Measurements from ENCODE around the gene UMODL1. TPM values are rescaled to one million over a fixed set of nuclear protein-coding genes. Genes with fewer than 3 reads are reported as not detected.
"Not testable (repeated sequence)": the region's sequence is repeated elsewhere in the genome, so short reads cannot be mapped to it uniquely, and the experiment has no call there.

The UMODL1 gene
- total RNA-seq, 1 donor from 2014 or later, result not detected

- peaks cover 4 to 14% (median 6%) of the 10 kb centered on the region in 3 donors for H3K4me1 ChIP-seq (ENCODE audit: control insufficient read depth in 3 of 3, insufficient read depth in 3 of 3, low read length in 3 of 3)
- not testable (repeated sequence) for H3K9ac ChIP-seq (ENCODE audit: low read depth in 1 of 3, low read length in 3 of 3); H3K9me3 ChIP-seq (ENCODE audit: control insufficient read depth in 3 of 3, low read length in 3 of 3); H3K4me3 ChIP-seq (ENCODE audit: low read length in 3 of 3); H3K27ac ChIP-seq (ENCODE audit: low read depth, low read length); H3K36me3 ChIP-seq (ENCODE audit: control insufficient read depth in 3 of 3, insufficient read depth in 3 of 3, low read length in 3 of 3)
- peaks cover 12 to 20% (median 18%) of the 10 kb centered on the region in 3 donors for H3K27me3 ChIP-seq (ENCODE audit: control insufficient read depth in 3 of 3, insufficient read depth in 3 of 3, low read length in 3 of 3)
These were observed 6.6 kb downstream of the UMODL1 start for GRCh38 chr21:42077685-42078238.

- H3K27me3 ChIP-seq (ENCODE audit: control insufficient read depth in 3 of 3, insufficient read depth in 3 of 3, low read length in 3 of 3), result peaks cover 7 to 19% (median 18%) of the 10 kb centered on the region in 3 donors
- not testable (repeated sequence) for H3K9me3 ChIP-seq (ENCODE audit: control insufficient read depth in 3 of 3, low read length in 3 of 3); H3K4me3 ChIP-seq (ENCODE audit: low read length in 3 of 3); H3K27ac ChIP-seq (ENCODE audit: low read depth, low read length); H3K36me3 ChIP-seq (ENCODE audit: control insufficient read depth in 3 of 3, insufficient read depth in 3 of 3, low read length in 3 of 3); H3K9ac ChIP-seq (ENCODE audit: low read depth in 1 of 3, low read length in 3 of 3)
- peaks cover 4 to 14% (median 6%) of the 10 kb centered on the region in 3 donors for H3K4me1 ChIP-seq (ENCODE audit: control insufficient read depth in 3 of 3, insufficient read depth in 3 of 3, low read length in 3 of 3)
These were observed 7.3 kb downstream of the UMODL1 start for GRCh38 chr21:42078247-42079007.

- no peaks in the 10 kb centered on the region for H3K36me3 ChIP-seq (ENCODE audit: control insufficient read depth in 3 of 3, insufficient read depth in 3 of 3, low read length in 3 of 3)
- H3K9me3 ChIP-seq (ENCODE audit: control insufficient read depth in 3 of 3, low read length in 3 of 3), result no peaks in the 10 kb centered on the region
- H3K4me3 ChIP-seq (ENCODE audit: low read length in 3 of 3), result no peak overlapping the region
- peaks cover 0 to 11% (median 11%) of the 10 kb centered on the region in 3 donors for H3K27me3 ChIP-seq (ENCODE audit: control insufficient read depth in 3 of 3, insufficient read depth in 3 of 3, low read length in 3 of 3)
- no peak overlapping the region for H3K9ac ChIP-seq (ENCODE audit: low read depth in 1 of 3, low read length in 3 of 3)
- peaks cover 4 to 14% (median 6%) of the 10 kb centered on the region in 3 donors for H3K4me1 ChIP-seq (ENCODE audit: control insufficient read depth in 3 of 3, insufficient read depth in 3 of 3, low read length in 3 of 3)
- H3K27ac ChIP-seq (ENCODE audit: low read depth, low read length), result no peak overlapping the region
These were observed 8.2 kb downstream of the UMODL1 start for GRCh38 chr21:42079008-42079938.

- no peak overlapping the region for H3K9ac ChIP-seq (ENCODE audit: low read depth in 1 of 3, low read length in 3 of 3)
These were observed 9.0 kb downstream of the UMODL1 start for GRCh38 chr21:42079939-42080787.

GRCh38 chr21:42080788-42081083, 9.6 kb downstream of the UMODL1 start:
- no peaks in the 10 kb centered on the region for H3K36me3 ChIP-seq (ENCODE audit: control insufficient read depth in 3 of 3, insufficient read depth in 3 of 3, low read length in 3 of 3)
- no peaks in the 10 kb centered on the region for H3K9me3 ChIP-seq (ENCODE audit: control insufficient read depth in 3 of 3, low read length in 3 of 3)
- no peak overlapping the region for H3K4me3 ChIP-seq (ENCODE audit: low read length in 3 of 3)
- H3K27me3 ChIP-seq (ENCODE audit: control insufficient read depth in 3 of 3, insufficient read depth in 3 of 3, low read length in 3 of 3), result peaks cover 0 to 11% (median 10%) of the 10 kb centered on the region in 3 donors
- no peak overlapping the region for H3K27ac ChIP-seq (ENCODE audit: low read depth, low read length)
- H3K9ac ChIP-seq (ENCODE audit: low read depth in 1 of 3, low read length in 3 of 3), result no peak overlapping the region
- peaks cover 4 to 14% (median 6%) of the 10 kb centered on the region in 3 donors for H3K4me1 ChIP-seq (ENCODE audit: control insufficient read depth in 3 of 3, insufficient read depth in 3 of 3, low read length in 3 of 3)

More at GRCh38 chr21:42079939-42080787, 9.0 kb downstream of the UMODL1 start:
- Histone ChIP-seq H3K4me3 (ENCODE audit: low read length in 3 of 3) (no peak overlapping the region), H3K36me3 (ENCODE audit: control insufficient read depth in 3 of 3, insufficient read depth in 3 of 3, low read length in 3 of 3) (no peaks in the 10 kb centered on the region), H3K9me3 (ENCODE audit: control insufficient read depth in 3 of 3, low read length in 3 of 3) (no peaks in the 10 kb centered on the region), H3K27ac (ENCODE audit: low read depth, low read length) (no peak overlapping the region), H3K4me1 (ENCODE audit: control insufficient read depth in 3 of 3, insufficient read depth in 3 of 3, low read length in 3 of 3) (peaks cover 4 to 14% (median 6%) of the 10 kb centered on the region in 3 donors), H3K27me3 (ENCODE audit: control insufficient read depth in 3 of 3, insufficient read depth in 3 of 3, low read length in 3 of 3) (peaks cover 0 to 11% (median 10%) of the 10 kb centered on the region in 3 donors)

- Histone ChIP-seq H3K36me3 (ENCODE audit: control insufficient read depth in 3 of 3, insufficient read depth in 3 of 3, low read length in 3 of 3) (no peaks in the 10 kb centered on the region), H3K4me3 (ENCODE audit: low read length in 3 of 3) (no peak overlapping the region), H3K9ac (ENCODE audit: low read depth in 1 of 3, low read length in 3 of 3) (no peak overlapping the region), H3K9me3 (ENCODE audit: control insufficient read depth in 3 of 3, low read length in 3 of 3) (no peaks in the 10 kb centered on the region), H3K27me3 (ENCODE audit: control insufficient read depth in 3 of 3, insufficient read depth in 3 of 3, low read length in 3 of 3) (peaks cover 0 to 10% (median 10%) of the 10 kb centered on the region in 3 donors), H3K4me1 (ENCODE audit: control insufficient read depth in 3 of 3, insufficient read depth in 3 of 3, low read length in 3 of 3) (peaks cover 4 to 14% (median 6%) of the 10 kb centered on the region in 3 donors), H3K27ac (ENCODE audit: low read depth, low read length) (no peak overlapping the region)
These were observed 10.0 kb downstream of the UMODL1 start for GRCh38 chr21:42081138-42081537.

- Histone ChIP-seq H3K27me3 (ENCODE audit: control insufficient read depth in 3 of 3, insufficient read depth in 3 of 3, low read length in 3 of 3) (peaks cover 0 to 10% (median 9%) of the 10 kb centered on the region in 3 donors), H3K9ac (ENCODE audit: low read depth in 1 of 3, low read length in 3 of 3) (no peak overlapping the region), H3K9me3 (ENCODE audit: control insufficient read depth in 3 of 3, low read length in 3 of 3) (no peaks in the 10 kb centered on the region), H3K4me1 (ENCODE audit: control insufficient read depth in 3 of 3, insufficient read depth in 3 of 3, low read length in 3 of 3) (peaks cover 4 to 14% (median 6%) of the 10 kb centered on the region in 3 donors), H3K27ac (ENCODE audit: low read depth, low read length) (no peak overlapping the region), H3K36me3 (ENCODE audit: control insufficient read depth in 3 of 3, insufficient read depth in 3 of 3, low read length in 3 of 3) (no peaks in the 10 kb centered on the region), H3K4me3 (ENCODE audit: low read length in 3 of 3) (no peak overlapping the region)
These were observed 10.8 kb downstream of the UMODL1 start for GRCh38 chr21:42081931-42082381.

- peaks cover 0 to 10% (median 9%) of the 10 kb centered on the region in 3 donors for H3K27me3 ChIP-seq (ENCODE audit: control insufficient read depth in 3 of 3, insufficient read depth in 3 of 3, low read length in 3 of 3)
- H3K4me1 ChIP-seq (ENCODE audit: control insufficient read depth in 3 of 3, insufficient read depth in 3 of 3, low read length in 3 of 3), result peaks cover 4 to 14% (median 6%) of the 10 kb centered on the region in 3 donors
- no peak overlapping the region for H3K4me3 ChIP-seq (ENCODE audit: low read length in 3 of 3)
- H3K36me3 ChIP-seq (ENCODE audit: control insufficient read depth in 3 of 3, insufficient read depth in 3 of 3, low read length in 3 of 3), result no peaks in the 10 kb centered on the region
- H3K27ac ChIP-seq (ENCODE audit: low read depth, low read length), result no peak overlapping the region
- no peaks in the 10 kb centered on the region for H3K9me3 ChIP-seq (ENCODE audit: control insufficient read depth in 3 of 3, low read length in 3 of 3)
- no peak overlapping the region for H3K9ac ChIP-seq (ENCODE audit: low read depth in 1 of 3, low read length in 3 of 3)
These were observed 11.6 kb downstream of the UMODL1 start for GRCh38 chr21:42082501-42083360.

Measured in skeletal muscle tissue (tissue), 4 donors.